HG03175 (cell line): ENCODE measurements around the gene MAEA.
A peak's percentile ranks its signal among the peaks of the same experiment; 100 is the strongest.

Experiments
- ATAC-seq: cut with Tn5 transposase; IDR thresholded peaks from one replicate; pipeline ENCODE4 v1.9.1; 2021; ENCODE audit warnings: mild to moderate bottlenecking, moderate library complexity; ENCODE audit not compliant: unreplicated experiment

MAEA gene

DNA sequence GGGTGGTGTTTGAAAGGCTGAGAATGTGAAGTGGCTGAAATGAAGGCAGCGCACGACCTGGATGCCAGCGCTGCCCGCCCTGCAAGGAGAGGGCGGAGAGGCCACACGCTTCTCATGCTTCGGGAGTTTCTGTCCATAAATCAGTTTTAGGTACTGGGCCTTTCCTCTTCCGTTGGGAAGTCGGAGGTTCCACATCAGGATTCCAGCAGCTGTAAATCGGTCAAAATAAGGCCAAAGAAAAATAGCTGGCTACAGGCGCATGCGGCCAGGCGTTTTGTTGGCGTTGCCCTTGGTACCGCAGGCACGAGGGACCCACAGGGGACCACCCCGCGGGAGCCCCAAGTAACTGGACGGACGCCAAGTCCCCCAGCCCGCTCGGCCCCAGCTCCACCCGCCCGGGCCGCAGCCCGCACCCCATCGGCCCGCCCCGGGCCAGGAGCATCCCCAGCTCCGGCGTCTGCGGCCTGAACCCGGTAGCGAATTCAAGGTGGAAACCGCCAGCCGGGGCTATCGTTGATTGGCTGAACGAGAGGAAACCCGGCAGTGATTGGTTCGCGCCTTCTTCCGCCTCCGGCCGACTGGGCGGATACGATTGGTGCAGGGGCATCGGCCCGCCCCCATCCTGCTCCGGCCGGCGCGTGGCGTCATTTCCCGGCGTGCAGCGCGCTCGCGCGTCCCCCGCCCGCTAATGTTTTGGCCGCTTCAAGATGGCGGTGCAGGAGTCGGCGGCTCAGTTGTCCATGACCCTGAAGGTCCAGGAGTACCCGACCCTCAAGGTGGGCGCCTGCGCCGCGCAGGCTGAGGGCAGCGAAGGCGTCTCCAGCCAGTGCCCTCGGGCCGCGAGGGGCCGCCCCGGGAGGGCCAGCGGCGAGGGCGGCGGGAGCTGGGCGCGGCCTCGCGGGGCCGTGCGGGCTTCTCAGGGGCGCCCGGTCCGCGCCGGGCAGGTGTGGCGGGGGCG is at the start of gene MAEA:
MAEA (plus strand) TSS at position 685 of the 958 bp plus-strand sequence; CDS start at position 708, 23 bp downstream.
- ATAC-seq, result peak; percentile 95

DNA sequence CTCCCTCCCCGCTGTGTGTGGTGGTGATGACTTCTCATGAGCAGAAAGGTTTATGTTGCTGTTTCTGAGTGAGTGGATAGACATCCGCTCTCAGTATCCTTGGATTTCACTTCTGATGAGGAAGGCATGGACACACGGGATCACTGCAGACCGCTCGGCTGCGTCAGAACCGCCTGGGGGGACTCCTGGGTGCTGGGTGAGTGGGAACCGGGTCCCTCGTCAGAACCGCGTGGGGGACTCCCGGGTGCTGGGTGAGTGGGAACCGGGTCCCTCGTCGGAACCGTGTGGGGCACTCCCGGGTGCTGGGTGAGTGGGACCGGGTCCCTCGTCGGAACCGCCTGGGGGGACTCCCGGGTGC is 49.8 kb upstream of the MAEA start:
- ATAC-seq, result no peak

DNA sequence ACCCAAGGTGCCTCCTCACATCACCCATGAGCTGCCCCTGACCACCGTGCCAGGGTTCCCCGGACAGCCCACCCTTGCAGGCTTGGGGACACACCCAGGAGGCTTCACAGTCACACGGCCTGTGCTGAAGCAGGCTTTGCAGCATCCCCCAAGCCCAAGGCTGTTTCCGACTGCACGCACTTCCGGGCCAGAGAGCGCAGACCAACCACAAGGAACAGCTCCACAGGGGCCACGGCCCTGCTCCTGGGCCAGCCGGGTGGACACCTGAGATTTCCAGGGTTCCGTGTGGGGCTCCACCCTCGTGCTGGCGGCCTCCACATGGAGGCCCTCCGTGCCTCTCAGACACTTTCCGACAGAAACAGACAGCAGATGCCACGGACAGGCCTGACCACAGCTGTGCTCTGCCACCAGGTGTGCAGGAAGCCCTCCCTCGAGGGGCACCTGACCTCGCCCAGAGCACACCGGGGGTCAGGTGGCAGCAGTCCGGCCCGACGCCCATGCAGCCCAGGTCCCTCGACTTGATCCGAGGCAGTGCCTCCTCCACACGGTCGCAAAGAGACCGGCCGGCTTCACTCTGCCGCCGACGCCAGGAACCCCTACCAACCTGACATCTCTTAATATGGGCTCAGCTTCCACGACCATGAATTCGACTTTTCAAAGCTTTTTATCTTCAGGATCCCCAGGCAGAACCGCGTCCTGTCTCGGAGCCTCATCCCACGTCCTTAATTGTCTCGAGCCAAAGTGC is 48.8 kb upstream of the MAEA start:
- ATAC-seq, result no peak

DNA sequence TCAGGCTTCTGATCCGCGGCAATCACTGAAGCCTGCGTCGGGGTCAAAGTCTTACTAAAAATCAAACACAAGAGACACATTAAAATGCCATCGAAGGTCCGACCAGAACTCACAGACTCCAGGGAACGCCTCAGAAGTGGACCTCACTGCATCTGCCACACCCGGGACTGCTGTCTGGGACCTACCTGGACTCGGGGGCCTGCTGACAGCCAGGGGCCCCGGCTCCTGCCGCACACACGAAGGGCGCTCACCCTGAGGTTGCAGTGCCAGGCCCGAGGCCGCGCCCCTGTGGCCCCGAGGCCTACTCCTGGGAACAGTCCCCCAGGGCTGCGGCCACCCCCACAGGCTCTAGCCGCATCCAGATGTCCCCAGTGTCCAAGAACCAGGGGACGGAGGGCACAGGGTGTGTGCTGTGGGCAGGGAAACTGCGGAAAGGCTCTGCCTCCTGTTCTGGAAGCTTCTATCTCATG is 48.2 kb upstream of the MAEA start:
- ATAC-seq, result no peak

DNA sequence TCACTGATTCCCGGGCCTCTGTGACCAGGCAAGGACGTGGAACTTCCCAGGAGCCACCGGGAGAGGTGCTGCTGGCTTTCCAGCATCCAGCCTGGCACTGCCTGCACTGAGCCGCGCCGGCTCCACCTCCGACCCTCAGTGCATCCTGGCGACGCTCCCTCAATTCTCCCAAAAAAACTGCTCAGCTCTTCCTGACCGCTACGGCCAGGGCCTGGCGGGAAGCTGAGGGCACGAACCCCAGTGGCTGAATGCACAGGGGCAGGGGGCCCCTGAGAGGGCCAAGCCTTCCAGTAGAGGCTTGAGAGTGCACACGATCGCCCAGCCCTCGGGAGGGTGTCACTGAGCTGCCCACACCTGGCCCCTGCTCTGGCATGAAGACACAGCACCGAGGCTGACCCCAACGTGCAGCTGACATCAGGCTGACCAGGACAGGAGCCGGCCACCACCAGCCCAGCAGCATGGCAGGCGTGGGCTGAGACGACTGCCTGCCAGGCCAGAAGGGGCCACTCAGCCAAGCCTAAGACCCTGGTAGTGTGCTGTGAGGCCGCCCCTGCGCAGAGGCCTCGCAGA is 47.7 kb upstream of the MAEA start:
- ATAC-seq, result no peak

DNA sequence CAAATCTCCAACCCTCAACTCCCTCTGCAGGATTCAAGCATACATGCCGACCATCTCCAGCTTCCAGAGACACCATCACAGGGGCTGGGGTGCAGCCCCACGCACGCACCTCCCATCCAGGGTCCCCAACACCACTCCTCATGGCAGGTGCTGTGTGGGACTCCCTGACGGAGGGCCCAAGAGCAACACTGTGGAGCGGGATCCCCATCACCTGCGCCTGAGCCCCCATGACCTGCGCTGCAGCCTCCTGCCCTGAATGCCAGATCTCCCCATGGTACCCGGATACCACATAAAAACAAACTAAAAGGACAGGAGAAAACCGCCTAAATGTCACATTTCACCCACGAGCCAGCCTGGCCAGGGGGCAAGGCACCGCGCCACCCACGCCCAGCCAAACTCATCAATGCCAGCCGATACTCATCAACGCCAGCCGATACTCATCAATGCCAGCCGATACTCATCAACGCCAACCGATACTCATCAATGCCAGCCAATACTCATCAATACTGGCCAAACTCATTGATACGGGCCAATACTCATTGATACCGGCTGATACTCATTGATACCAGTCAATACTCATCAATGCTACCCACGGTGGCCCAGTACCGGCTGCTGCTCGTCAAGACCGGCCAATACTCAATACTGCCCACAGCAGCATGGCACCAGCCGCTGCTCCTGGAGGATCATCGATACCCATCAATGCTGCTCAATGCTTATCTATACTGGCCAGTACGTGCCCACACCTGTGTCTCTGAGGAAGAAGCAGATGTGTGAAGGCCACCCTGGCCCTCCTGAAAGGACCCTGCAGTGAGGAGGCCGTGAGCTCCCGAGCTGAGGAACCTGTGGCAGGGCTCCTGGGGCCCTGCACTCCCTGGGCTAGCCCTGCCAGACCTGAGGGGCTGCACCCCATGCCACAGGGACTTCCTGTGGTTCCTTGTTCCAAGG is 46.9 kb upstream of the MAEA start:
- ATAC-seq, result no peak

DNA sequence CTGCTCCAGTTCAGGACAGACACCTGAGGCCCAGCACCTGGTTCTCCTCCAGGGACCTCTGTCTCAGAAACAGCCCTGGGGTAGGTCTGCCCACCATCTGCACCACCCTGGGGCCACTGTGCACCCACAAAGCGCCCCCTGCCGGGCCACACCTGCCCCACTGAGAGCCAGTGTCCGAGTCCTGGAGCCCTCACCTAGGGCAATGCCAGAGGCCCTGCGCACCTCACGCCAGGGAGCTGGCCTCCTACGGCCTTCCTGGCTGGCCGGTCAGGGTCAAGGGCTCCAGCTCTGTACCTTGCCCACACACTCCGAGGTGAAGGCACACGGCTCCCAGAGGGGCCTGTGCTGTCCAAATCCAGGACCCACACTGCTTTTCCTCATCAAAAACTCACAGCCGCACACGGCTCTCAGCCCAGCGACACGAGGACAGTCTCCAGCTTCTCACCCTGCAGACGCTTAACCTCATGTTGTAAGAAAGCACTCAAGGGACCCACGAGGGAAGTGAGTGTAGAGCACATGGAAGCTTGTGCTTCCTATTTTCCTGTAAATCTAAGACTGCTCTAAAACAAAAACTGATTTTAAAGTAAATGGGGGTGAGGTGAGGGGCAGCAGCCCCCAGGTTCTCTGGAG is 46.1 kb upstream of the MAEA start:
- ATAC-seq, result no peak

DNA sequence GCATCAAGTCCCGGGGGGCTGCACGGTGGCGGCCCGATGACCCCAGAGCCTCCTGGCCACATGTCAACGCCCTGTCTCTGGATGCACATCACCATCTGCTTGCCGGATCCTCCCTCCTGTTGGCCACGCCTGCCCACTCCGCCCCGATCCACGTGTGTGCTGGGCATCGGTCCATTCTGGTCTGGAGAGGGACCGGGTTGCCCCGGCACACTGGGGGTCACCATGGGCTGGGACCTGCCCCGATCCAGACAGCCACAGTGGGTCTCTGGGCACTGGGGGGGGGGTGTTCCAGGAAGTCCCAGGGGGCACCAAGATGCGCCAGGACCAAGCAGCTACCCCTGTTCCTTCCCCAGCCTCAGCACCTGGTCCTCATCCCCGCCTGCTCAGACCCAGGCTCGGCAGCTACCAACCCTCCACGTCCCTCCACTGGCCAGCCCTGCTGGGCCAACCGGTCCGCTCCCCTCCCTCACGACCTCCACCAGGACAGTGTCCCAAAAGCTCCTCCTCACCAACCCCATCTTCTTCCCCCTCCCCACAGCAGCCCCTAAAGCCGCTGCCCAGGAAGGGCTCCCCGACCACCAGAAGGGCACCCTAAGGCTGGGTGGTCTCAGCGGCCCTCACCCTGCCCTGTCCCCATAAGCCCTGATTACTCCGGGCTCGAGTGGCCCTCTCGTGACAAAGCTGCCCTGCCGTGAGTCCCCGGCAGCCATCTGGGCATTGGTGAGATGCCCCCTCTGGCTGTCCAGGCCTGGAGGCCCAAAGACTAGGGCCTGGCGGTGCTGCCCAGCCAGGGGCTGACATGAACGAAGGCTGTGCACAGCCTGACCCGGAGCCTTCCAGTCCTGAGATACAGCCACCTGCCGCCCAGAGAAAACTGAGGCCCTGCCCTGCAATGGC is 45.4 kb upstream of the MAEA start:
- ATAC-seq, result no peak

DNA sequence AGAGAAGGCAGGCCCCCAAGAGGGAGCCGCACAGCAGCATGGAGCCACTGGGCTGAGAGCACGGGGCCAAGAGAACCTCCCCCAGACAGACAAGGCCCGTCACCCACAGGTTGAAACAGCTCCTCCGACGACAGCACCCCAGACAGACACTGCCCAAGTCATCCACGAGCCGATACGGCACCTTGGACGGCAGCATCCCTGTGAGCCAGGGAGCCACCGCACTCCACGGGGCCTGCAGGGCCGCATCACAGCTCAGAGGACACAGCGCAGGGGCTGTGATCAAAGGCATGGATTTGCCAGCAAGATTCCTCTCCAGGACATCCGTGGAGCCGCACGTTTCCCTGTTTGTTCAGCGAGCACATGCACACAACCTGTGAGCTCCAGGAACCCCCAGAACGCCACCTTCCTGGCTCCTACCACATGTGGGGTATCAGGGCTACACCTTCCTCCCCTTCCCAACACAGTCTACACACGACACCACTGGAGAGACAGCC is 44.7 kb upstream of the MAEA start:
- ATAC-seq, result no peak

- no peak for ATAC-seq
Observed at GRCh38 chr4:1245481-1246051, 44.1 kb upstream of the MAEA start.

GRCh38 chr4:1246111-1246881 is 43.4 kb upstream of the MAEA start:
- ATAC-seq, result no peak

DNA sequence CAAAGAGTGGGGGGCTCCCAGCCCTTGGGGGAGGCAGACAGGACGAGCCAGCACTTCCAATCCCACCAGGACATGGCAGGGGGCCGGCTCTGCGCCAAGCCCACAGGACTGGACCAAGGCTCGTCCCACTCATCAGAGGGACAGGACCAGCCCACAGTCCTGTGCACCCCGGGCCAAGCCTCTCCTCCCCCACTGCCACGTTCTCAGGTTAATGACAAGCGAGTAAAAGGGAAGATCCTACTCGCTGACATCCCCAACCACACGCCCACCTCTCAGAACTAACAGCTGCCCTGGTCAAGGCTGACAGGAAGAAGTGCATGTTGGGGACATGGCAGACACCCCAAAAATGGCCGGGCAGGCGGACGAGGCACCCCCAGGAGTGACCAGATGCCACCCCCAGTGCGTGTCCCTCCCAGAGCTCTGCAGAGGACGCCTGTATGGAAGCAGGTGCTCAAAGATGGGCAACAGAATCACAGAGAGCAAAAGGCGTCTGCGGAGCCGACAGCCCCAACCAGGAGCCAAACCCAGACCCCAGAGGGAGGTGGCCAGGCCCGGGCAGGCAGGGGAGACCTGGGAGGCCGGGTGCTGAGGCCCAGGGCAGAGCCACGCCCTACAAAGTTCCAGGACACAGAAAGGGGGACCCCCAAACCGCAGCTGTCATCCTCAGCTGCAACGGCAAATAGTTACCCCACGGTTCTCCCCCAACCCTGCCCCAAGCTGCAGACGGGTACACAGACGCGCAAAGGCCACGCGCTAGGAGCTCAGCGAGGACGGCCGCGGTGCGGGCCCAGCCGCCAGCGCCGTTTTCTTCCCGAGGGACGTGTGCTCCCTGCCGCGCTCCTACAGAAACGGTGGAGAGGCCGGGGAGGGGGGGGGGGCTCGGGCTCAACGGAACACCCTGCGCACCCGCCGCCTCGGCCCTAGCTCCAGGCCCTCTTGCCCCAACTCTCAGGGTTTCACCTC is 42.5 kb upstream of the MAEA start:
- no peak for ATAC-seq

DNA sequence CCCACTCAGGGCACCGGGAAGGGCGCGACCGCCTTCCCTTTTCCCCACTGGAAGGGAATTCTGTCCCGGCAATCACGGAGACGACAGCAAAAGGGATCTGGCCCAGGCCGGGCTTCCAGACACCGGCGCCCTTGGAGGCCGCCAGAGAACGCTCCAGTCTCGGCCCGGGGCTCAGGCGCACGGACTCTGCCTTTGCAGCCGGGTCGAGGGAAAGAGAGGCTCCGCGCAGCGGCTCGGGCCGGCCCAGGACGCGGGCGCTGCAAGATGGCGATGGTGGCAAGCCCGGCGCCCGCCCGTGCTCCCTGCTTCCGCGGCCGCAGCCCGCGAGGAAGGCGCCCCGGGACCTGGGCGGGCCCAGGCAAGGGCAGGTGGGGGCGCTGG is 41.8 kb upstream of the MAEA start:
- peak; percentile 23 for ATAC-seq

DNA sequence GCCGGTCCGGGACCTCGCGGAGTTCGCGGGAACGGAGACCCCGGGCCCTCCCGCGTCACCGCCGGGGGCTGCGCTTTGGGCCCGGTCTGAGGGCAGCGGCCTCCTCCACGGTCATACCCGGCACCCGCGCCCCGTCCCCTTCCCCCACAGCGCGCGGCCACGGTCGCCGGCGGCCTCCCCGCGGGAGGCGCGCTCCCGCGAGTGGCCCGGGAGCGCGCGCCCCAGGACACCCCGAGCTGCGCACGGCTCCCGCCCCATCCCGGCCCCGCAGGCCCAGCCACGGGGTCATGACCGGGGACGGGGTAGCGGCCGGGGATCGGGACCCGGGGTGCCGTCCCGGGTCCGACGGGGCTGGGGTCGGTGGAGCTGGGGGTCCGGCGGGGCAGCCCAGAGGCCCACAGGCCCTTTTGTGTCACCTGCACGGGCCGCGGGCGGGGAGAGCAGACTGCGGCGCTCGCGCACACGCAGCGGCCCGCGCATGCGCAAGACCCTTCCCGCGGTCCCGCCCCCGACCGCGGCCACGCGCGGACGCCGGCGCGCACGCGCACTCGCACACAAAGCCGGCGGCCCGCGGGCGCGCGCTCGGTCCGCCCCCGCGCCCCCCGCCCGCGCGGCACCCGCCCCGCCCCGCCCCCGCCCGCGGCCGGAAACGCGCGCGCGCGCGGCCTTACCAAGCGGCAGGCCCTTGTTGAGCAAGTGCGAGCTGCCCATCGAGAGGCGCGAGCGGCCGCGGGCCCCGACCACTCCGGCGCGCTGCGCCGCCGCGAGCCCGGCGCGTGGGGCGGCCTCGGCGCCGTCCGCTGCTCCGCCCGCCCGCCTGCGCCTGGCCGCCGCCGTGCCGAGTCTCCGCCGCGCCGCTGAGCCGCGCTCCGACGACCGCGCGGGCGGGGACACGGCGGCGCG is 41.2 kb upstream of the MAEA start, which contains the start of gene CTBP1:
CTBP1 (minus strand) TSS at position 886 of the 903 bp plus-strand sequence. CDS start 7,799 bp downstream, outside the sequence.
- peak; percentile 49 for ATAC-seq

DNA sequence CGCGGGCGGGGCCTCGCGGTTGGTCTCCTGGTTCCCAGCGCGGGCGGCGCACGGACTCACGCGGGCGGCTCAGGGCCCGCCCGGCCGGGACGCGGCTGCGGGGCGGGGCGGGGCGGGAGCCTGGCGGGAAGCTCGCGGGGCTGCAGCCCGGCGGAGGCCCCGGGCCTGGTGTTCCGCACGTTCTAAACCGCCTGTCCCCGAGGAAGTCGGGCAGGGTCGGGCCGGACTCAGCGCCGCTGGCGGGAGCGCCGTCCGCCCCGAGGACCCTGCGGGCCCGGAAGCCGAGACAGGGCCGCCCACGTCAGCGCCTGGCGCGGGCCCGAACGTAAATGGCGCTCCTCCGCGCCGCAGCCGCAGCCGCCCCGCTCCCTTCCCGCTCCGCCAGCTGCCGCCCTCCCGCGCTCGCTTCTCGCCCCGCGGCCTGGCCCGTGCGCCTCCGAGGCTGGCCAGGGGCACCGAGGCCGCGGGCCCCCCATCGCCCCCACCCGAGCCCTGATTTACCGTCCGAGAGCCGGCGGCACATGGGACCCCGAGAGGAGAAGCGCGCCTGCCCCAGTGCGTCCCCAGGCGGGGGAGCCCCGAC is 40.5 kb upstream of the MAEA start:
- peak; percentile 55 for ATAC-seq
